ENCODE measurements around the gene TCTN1.

The TCTN1 gene

DNA sequence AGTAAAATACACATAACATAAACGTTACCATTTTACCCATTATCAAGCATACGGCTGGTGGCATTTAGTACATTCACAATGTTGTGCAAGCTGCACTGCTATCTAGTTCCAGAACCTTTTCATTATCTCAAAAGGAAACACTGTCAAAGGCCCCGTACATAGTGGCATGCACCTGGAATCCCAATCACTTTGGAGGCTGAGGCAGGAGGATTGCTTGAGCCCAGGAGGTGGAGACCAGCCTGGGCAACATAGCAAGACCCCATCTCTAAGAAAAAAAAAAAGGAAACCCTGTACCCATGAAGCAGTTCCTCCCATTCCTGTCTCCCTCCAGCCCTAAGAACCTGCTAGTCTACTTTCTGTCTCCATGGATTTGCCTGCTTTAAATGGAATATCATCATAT is 82.4 kb downstream of the TCTN1 start:
- Histone ChIP-seq H3K27ac (ENCODE audit: low read length) (no peak overlapping the region), H3K4me3 (ENCODE audit: low read length) (no peak overlapping the region), H3K79me2 (ENCODE audit: low read length) (no peaks in the 10 kb centered on the region), H3K9ac (ENCODE audit: low read length) (no peak overlapping the region), H3K9me2 (replicated peaks; ENCODE audit: insufficient read depth, low read length) (no peaks in the 10 kb centered on the region), H4K20me1 (ENCODE audit: insufficient read depth, low read length) (no peaks in the 10 kb centered on the region), H3K9me3 (replicated peaks; ENCODE audit: insufficient read depth, low read length) (no peaks in the 10 kb centered on the region), H3K36me3 (replicated peaks; ENCODE audit: insufficient read depth, low read length) (no peaks in the 10 kb centered on the region), H3K27me3 (replicated peaks; ENCODE audit: insufficient read depth, low read length) (no peaks in the 10 kb centered on the region), H3K4me2 (ENCODE audit: low read depth, low read length) (no peak overlapping the region), H3F3A (ENCODE audit: insufficient read depth, low read length) (no peaks in the 10 kb centered on the region), H2AFZ (ENCODE audit: low read length) (no peak overlapping the region), H3K4me1 (ENCODE audit: low read length) (peaks cover 4% of the 10 kb centered on the region; the same call in 1 of the 2 replicates)
- DNase-seq, result no peak
- TF ChIP-seq, protein P1, sequence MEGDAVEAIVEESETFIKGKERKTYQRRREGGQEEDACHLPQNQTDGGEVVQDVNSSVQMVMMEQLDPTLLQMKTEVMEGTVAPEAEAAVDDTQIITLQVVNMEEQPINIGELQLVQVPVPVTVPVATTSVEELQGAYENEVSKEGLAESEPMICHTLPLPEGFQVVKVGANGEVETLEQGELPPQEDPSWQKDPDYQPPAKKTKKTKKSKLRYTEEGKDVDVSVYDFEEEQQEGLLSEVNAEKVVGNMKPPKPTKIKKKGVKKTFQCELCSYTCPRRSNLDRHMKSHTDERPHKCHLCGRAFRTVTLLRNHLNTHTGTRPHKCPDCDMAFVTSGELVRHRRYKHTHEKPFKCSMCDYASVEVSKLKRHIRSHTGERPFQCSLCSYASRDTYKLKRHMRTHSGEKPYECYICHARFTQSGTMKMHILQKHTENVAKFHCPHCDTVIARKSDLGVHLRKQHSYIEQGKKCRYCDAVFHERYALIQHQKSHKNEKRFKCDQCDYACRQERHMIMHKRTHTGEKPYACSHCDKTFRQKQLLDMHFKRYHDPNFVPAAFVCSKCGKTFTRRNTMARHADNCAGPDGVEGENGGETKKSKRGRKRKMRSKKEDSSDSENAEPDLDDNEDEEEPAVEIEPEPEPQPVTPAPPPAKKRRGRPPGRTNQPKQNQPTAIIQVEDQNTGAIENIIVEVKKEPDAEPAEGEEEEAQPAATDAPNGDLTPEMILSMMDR (IDR thresholded peaks at IDR 0.05; ENCODE audit: low read length), result no peak
- TF ChIP-seq EZH2 (optimal IDR thresholded peaks at IDR 0.05; ENCODE audit: low read depth, low read length) (no peak), EZH2phosphoT487 (IDR thresholded peaks at IDR 0.05; ENCODE audit: low read length) (no peak)

DNA sequence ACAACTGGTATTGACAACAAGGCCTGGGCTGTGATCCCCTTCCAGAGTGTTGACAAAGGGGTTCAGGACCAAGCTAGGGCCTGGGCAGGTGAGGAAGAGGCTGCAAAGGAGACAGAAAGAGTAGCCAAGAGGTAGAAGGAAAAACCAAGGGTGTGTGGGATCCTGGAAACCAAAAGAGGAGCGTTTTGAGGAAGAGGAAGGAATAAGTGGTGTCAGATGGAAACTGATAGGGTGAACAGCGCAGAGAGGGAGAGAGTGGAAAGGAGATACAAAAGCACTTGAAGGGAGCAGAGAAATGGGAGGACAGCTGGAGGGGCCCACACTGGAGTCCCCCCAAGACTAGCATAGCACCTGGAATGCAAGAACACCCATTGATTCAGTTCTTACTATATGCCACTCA is 83.3 kb downstream of the TCTN1 start:
- no peak overlapping the region for H3K27ac ChIP-seq (ENCODE audit: low read length)
- H3K79me2 ChIP-seq (ENCODE audit: low read length), result no peaks in the 10 kb centered on the region
- peaks cover 4% of the 10 kb centered on the region; the same call in 1 of the 2 replicates for H3K4me1 ChIP-seq (ENCODE audit: low read length)
- no peak overlapping the region for H3K4me3 ChIP-seq (ENCODE audit: low read length)
- no peaks in the 10 kb centered on the region for H3K9me2 ChIP-seq (replicated peaks; ENCODE audit: insufficient read depth, low read length)
- H3K9ac ChIP-seq (ENCODE audit: low read length), result no peak overlapping the region
- no peaks in the 10 kb centered on the region for H3K27me3 ChIP-seq (replicated peaks; ENCODE audit: insufficient read depth, low read length)
- H3K36me3 ChIP-seq (replicated peaks; ENCODE audit: insufficient read depth, low read length), result no peaks in the 10 kb centered on the region
- no peaks in the 10 kb centered on the region for H3K9me3 ChIP-seq (replicated peaks; ENCODE audit: insufficient read depth, low read length)
- H3K4me2 ChIP-seq (ENCODE audit: low read depth, low read length), result no peak overlapping the region
- TF ChIP-seq, protein P1 (IDR thresholded peaks at IDR 0.05; ENCODE audit: low read length), result no peak
- no peak for TF ChIP-seq EZH2phosphoT487 (IDR thresholded peaks at IDR 0.05; ENCODE audit: low read length)
- TF ChIP-seq EZH2 (optimal IDR thresholded peaks at IDR 0.05; ENCODE audit: low read depth, low read length), result no peak
- H2AFZ ChIP-seq (ENCODE audit: low read length), result no peak overlapping the region
- DNase-seq, result no peak
- H3F3A ChIP-seq (ENCODE audit: insufficient read depth, low read length), result no peaks in the 10 kb centered on the region
- H4K20me1 ChIP-seq (ENCODE audit: insufficient read depth, low read length), result no peaks in the 10 kb centered on the region

DNA sequence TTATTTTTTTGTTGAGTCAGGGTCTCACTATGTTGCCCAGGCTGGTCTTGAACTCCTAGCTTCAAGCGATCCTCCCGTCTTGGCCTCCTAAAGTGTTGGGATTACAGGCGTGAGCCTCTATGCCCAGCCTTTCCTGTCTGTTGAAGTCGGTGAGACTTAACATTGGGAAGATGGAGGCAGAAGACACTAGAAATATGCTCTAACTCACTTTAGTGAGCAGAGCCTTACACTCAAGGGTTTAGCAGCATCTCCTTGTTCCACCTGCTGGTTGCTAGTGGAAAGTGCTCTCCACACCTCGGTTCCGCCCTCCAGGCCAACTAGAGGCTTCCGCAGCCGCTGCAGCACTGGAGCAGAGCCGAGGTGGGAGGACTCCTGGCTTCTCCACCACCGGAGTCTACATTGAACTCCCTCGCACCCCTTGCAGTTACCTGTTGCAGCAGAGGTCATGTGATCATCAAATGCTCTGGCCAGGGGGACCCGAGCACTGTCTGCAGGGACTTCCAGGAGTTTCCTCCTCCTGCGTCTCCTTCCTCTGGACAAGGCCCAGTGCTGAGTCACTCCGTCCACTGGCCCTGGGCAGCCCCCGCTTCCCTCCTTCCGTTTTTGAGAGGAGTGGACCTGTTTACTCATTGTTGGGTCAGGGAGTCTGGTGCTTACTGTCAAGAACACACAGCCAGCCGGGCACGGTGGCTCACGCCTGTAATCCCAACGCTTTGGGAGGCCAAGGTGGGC is 84.4 kb downstream of the TCTN1 start:
- no peak overlapping the region for H3K27ac ChIP-seq (ENCODE audit: low read length)
- DNase-seq, result peak; percentile 71
- no peaks in the 10 kb centered on the region for H3F3A ChIP-seq (ENCODE audit: insufficient read depth, low read length)
- no peaks in the 10 kb centered on the region for H4K20me1 ChIP-seq (ENCODE audit: insufficient read depth, low read length)
- peak overlapping the region; percentile 63 for H2AFZ ChIP-seq (ENCODE audit: low read length)
- peak overlapping the region; percentile 45; the same call in 1 of the 2 replicates for H3K4me2 ChIP-seq (ENCODE audit: low read depth, low read length)
- no peak for TF ChIP-seq EZH2 (optimal IDR thresholded peaks at IDR 0.05; ENCODE audit: low read depth, low read length)
- TF ChIP-seq, protein P1 (IDR thresholded peaks at IDR 0.05; ENCODE audit: low read length), result peak; percentile 65
- no peaks in the 10 kb centered on the region for H3K27me3 ChIP-seq (replicated peaks; ENCODE audit: insufficient read depth, low read length)
- no peaks in the 10 kb centered on the region for H3K9me2 ChIP-seq (replicated peaks; ENCODE audit: insufficient read depth, low read length)
- no peaks in the 10 kb centered on the region for H3K36me3 ChIP-seq (replicated peaks; ENCODE audit: insufficient read depth, low read length)
- no peaks in the 10 kb centered on the region for H3K9me3 ChIP-seq (replicated peaks; ENCODE audit: insufficient read depth, low read length)
- no peak overlapping the region for H3K4me3 ChIP-seq (ENCODE audit: low read length)
- H3K4me1 ChIP-seq (ENCODE audit: low read length), result peaks cover 4% of the 10 kb centered on the region; the same call in 1 of the 2 replicates
- H3K79me2 ChIP-seq (ENCODE audit: low read length), result no peaks in the 10 kb centered on the region
- no peak overlapping the region for H3K9ac ChIP-seq (ENCODE audit: low read length)

Data from MM.1S (cell line).